ENCODE measurements around the gene FKBP9.
"Not testable (repeated sequence)": the region's sequence is repeated elsewhere in the genome, so short reads cannot be mapped to it uniquely, and the experiment has no call there.

FKBP9 gene

DNA sequence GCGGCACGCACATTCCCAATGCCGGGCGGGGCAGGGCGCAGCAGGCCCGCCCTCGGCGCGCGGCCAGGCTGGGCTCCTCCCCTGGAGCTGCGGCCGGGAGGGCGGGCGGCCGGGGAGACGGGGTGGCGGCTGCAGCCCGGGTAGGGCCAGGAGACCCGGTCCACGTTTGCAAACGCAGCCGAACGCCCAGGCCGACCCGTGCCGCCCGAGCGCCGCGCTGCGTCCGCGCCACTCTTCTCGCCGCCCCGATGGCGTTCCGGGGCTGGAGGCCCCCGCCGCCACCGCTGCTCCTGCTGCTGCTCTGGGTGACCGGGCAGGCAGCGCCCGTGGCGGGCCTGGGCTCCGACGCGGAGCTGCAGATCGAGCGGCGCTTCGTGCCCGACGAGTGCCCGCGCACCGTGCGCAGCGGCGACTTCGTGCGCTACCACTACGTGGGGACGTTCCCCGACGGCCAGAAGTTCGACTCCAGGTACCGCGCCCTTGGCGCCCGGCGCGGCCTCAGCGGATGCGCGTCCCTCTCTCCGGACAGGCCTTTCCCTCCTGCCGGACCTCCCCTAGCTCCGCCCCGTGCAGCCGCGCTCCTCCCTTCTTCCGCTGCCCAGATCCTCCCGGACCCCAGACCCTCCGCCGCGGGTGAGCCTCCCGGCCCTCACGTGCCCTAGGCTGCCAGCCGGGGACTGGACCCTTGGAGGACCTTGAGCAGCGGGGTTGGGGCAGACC, at the start of gene FKBP9:
Gene FKBP9 (plus strand): TSS at position 115 of the 720 bp plus-strand sequence. CDS start 134 bp downstream, at position 249.
- DNase-seq = peak in 1 of 2 donors; percentile 69

DNA sequence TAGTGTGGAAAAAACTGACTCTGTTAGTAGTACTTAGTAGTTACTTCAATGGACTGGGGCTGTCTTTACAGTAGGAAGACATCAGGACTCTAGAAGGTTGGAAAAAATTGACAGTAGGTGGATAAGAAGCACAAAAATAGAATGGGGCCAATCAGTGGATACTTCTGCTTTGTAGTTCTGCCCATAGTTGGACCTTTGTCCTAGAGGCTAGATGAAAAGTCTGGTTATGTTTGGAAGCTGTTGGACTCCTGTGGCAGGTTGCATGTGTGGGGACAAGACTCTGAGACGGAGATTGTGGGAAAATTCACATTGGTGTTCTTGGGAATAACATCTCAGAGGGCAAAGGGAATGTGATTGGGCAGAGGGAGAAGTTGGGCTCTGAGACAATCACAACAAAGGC, 47.0 kb upstream of the FKBP9 start:
- DNase-seq = no peak

DNA sequence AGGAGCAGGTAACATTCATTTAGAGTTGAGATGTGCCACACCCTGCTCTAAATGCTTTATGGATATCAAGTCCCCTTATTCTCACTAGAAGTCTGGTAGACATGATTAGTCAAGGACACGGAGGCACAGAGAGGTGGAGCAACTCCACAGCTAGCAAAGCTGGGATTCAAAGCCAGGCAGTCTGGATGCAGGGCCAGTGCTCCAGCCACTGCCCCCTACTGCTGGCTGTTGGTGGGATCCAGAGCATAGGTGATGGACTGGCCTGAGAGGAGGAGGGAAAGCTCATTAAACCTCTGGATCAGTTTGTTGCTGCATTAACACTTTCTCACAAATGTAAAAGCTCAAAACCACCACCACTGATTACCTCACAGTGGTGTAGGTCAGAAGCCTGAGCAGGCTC, 43.1 kb upstream of the FKBP9 start:
- no peak for DNase-seq

- DNase-seq = no peak
Observed at GRCh38 chr7:32915041-32915536, 42.2 kb upstream of the FKBP9 start.

- DNase-seq = no peak
Observed at GRCh38 chr7:32916006-32916405, 41.2 kb upstream of the FKBP9 start.

DNA sequence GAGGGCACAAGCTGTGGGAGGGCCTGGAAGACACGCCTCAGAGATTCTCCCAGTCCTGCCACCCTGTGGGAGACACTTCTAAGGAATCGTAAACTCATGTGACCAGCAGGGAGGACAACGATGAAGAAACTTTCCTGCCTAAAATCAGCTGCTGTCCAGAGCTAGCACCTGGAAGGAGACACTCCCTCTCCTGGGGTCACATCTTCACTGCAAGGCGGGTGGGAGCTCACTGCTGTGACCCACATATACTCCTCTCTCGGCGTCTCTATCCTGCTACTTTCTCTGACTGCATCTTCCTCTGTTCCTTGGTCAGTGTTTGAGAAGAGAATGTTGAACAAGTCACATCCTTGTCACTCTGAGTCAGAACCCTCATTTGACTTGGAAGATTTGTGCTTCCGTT, 40.2 kb upstream of the FKBP9 start:
- not testable (repeated sequence) for DNase-seq

- DNase-seq = no peak
Observed at GRCh38 chr7:32921896-32922295, 35.3 kb upstream of the FKBP9 start.

DNA sequence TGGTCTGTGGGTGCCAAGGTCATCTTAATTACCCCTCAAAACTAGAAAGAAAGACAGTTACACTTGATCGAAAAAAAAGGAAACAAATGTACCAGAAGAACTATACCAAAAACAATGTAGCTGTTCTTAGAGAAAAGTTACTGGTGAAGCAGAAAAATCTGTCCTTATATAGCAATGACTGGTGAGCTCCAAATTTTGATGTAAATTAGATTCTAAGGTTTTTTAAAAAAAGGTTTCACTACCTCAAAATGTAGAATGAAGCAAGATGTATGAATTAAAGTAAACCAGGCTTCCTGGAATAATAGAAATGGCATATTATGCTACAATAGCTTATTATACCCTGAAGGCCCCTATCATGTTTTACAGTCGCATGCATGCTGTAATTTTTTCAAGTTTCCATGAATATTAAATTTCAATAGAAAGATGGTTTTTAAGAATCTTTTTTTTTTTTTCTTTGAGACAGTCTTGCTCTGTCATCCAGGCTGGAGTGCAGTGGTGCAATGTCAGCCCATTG, 28.4 kb upstream of the FKBP9 start:
- no peak for DNase-seq

DNA sequence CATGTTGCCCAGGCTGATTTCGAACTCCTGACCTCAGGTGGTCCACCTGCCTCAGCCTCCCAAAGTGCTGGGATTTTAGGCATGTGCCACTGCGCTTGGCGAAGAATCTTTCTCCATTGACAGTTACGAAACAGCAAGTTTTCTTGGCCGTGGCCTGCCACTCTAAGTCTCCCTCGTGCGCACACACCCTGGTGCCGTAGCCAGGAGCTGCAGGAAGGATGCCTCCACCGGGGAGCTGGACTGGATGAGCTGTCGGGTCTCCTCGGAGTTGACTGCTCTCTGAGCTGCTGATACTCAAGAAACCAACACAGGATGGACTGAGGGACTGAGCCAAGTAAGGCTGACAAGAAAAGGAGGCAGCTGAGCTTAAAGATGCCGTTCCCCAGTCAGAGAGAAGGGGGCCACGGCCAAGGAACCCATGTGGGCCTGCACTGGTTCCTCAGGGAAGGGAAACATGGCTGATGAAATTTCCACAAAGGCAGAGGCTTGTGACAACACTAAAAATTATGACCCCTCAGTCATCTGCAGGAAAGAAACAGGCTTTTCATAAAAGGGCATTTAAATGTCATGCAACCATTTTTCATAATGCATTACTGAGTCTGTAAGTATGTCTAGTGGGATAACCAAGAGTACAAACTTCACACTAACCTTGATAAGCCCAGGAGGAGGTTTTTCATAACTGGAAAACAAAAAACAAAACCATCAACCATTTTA, 27.7 kb upstream of the FKBP9 start:
- DNase-seq = no peak

- DNase-seq = no peak
Observed at GRCh38 chr7:32930378-32930777, 26.9 kb upstream of the FKBP9 start.

GRCh38 chr7:32935558-32935957, 21.7 kb upstream of the FKBP9 start:
- no peak for DNase-seq

GRCh38 chr7:32936689-32937088, 20.6 kb upstream of the FKBP9 start:
- no peak for DNase-seq

DNA sequence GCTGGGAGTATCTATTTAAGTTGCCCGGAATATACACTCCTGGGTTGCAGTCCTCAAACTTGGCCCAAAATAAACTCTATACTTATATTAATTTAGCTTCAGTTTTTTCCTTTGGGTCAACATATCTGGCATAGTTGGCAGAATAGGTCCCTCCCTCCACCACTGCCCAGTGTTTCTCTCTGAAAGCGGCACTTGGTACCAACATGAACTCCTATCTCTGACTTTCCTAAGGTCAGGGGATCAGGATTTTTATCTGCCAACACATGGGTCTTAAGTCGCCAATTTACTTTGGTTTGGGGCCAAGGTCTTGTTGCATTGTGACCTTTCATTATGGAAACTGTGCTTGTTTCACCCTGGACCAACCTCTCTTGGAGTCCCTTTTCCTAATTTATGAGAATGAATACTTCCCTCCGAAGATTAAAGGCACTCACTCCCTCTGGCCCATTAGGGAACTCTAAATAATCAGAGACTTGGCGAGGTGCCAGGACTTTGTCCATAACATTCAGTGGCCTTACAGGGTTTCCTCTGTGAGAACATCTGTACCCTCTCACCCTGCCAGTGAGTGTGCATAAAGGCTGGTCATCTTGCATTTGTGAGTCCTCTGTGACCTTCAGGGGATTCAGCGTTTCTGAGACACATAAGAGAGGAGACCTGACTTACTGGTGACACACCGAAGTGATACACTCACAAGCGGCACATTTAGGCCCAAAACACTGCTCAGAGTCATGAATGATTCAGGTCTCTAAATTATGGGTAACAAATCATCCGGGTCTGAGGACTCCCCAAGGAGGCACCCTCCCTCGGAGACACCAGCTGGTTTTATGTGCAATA, 19.7 kb upstream of the FKBP9 start:
- DNase-seq = no peak

DNA sequence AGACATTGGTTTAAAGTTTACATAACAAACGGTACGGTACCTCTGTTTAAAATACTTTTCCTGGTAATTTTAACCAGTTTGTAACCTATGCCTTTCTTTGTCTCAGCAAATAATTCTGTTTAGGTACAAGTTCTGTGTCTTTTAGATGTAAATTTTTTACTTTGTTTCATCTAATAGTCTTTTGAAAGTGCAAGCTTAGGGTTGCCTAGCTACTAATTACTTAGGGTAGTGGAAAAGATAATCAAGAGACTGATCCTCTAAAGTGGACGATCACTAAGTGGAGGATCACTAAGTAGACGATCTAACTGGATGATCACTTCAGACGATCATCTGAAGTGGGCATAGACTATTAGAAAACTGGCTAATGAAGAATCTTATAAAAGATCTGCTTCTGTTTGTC, 16.1 kb upstream of the FKBP9 start:
- no peak for DNase-seq

DNA sequence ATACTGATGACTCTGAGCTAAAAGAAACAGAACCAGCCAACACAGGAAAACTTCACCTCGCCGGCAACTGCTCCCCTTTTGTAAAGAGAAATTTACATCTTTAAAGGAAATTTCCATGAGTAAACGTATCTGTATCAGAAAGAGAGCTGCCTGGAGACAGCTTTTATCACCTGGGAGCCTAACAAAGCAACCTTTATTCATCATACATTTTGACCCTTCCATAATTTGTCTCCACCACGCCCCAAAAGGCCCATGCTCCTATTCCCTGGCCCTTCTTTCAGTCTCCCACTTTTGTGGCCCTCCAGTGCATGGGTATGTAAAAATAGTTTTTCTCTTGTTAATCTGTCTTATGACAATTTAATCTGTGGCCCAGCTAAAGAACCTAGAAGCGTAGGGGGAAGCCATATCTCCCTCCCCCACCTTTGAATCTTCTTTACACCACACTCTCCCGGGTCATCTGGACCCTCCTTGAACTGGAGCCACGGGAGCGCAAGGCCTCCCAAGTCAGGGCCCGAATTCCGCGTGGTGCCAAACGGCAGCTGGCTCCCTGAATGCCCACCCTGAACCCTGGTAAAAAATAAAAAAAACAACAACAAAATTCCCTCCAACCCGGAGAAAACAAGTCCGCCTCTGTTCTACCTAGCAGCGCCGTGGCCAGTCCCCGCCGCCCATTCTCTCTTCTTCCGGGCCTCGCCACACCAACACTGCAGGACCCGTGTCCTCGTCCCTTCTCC, 15.4 kb upstream of the FKBP9 start:
- no peak for DNase-seq

DNA sequence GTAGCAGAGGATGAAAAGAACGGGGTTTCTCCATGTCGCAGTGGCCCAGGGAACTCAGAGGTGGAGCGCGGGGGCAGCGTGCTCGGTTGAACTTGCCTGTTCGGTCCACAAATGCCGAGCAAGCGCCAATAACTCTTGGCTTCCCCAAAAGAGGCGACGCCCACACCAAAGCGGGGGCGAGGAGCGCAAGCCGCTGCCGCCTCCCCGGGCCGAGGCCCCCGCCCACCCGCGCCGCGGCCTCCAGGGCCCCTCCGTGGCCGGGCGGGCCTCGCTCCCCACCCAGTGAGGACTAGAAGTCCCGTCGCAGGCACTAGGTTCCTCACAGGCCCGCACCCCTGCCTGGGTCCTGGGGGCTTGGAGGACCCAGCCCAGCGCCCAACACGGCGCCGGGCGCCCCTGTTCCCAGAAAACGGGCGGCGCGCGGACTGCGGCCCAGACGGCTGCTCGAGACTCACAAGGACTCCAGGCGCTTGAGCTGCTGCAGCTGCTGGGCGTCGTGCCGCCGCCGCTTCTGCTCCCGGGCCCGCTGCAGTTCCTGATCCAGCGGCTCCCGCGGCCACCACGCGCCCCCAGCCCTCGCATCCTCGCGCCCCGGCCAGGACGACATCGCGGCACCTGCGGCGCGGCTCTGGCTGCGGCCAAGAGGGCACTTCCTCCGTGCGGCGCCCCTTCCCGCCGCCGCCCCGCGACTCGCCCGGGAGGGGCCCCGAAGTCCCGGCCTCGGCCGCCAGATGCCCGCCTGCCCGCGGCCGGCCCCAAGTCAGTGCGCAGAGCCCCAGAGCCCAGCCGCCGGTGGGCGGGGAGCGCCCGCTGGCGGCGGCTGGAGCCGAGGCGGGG, 14.6 kb upstream of the FKBP9 start:
- peak; percentile 31 to 82 for DNase-seq

DNA sequence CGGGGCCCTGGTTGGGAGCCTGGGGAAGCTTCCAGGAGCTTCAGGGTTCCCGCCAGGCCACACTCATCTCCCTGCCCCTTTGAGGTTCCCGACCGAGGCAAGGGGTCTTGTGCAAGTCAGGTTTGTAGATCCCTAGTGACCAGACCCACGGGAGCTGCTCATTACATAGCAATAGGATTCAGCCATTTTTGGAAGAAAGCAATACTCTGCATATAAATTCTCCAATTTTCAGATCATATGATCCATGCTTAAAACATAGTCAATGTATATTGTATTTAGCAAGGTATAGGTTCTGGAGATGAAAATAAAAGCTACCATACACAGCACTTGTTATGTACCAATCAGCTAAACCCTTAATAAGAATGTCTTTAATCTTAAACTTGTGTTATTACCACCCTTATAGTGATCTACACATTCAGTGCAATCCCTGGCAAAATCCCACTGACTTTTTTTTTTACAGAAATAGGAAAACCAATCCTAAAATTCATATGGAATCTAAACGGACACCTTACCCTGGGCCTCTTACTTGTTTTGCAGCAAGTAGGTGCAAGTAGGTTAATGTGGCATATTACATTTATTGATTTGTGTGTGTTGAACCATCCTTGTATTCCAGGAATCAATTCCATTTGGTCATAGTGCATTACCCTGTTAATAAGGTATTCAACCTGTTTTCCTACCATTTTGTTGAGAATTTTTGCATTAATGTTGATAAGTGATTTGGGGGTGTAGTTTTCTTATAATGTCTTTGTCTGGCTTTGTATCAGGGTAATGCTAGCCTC, 13.8 kb upstream of the FKBP9 start:
- no peak for DNase-seq

GRCh38 chr7:32947420-32947983, 9.7 kb upstream of the FKBP9 start:
- DNase-seq = no peak

DNA sequence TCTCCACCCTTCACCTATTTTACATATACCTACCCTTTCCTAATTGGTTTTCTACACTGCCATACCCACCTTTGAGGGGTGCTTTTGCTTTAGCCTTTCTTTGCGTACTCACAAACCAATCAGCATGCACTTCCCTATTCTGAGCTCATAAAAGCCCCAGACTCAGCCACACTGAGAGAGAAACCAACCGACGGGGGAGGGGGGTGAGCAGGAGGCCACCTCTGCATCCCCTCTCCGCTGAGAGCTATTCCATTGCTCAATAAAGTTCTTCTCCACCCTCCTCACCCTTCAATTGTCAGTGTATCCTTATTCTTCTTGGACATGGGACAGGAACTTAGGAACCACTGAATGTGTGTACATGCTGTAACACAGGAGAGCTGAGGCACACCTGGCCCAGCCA, 9.0 kb upstream of the FKBP9 start:
- DNase-seq = no peak

DNA sequence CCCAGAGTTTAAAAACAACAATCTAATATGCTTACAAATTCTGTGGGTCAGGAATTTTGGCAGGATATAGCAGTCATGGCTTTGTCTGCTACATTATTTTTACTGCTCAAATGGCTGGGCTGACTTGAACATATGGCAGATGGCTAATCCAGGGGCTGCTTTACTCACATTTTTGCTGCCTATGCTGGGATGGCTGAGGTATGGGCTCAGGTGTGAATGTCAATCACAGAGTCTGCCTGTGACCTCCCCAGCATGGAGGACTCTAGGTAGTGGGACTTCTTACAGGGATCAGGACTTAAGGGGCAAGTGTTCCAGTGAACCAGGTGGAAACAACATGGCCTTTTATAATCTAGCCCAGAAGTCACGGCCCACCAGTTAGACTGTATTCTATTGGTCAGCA, 4.4 kb upstream of the FKBP9 start:
- no peak for DNase-seq

All from bone marrow (tissue), 2 donors.